HG02973 (cell line): ENCODE measurements around the gene CBFA2T2.

Experiments
- ATAC-seq: cut with Tn5 transposase; IDR thresholded peaks from one replicate; pipeline ENCODE4 v1.9.1; 2021; ENCODE audit warnings: moderate library complexity; ENCODE audit not compliant: unreplicated experiment

The CBFA2T2 gene

GRCh38 chr20:33660685-33661058 lies 170.8 kb downstream of the CBFA2T2 start:
- no peak for ATAC-seq

DNA sequence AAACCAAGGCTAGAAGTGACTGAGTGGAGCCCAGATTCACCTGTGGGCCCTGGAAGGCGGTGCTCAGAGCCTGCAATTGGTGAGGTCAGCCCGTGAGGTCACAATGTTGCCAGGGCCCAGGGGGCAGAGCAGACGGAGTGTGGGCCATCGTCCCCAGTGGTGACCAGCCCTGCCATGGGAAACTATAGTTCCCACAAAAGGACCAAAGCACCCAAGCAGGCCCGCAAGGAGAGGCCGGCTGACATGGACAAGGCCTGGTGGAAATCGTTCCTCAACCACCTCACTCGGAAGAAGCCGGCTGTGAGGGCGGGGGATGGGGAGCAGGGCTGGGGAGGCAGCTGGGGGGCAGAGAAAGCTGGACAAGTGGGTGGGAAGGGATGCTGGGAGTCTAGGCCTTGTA lies 172.3 kb downstream of the CBFA2T2 start, which contains the start of gene C20orf144:
C20orf144 (plus strand) TSS at position 156 of the 400 bp plus-strand sequence; CDS start at position 175, 19 bp downstream.
- no peak for ATAC-seq

DNA sequence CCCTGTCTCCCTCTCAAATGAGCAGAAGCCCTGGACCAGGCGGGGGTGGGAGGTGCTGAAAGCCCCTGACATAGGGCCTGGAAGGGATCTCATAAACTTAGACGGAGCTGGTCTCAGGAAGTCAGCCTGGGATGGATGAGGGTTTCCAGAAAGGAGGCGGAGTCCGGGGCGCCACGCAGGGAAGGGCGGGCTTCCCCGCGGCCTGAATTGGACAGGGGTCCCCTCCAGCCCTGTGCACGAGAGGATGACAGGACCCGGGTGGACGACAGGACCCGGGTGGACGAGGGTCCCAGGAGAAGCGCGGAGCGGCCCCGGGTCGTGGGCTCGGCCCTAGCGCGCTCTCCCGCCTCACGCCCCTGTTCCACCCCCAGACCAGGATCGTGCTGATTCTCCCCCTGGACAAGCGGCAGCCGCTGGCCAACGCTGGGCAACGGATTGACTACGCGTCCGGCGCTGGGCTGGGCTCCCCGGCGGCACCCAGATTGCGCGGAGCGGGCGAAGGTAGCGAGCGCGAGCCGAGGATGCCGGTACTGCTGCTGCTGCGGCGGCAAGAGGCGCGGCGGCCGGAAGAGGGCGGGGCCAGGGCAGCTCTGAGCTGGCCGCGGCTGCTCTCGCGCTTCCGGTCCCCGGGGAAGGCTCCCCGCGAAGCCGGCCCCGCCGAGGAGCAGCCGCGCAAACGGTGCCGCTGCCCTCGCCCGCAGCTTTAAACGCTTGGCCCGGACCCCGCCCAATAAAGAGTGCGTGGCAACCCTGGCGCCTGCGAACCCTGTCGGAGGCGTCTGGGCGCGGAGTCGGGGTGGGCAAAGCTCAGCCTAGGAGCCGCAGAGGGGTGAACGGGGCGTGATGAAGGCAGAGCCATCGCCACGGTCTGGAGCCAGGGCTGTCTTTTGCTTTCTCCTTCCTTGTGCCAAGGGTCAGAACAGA lies 173.5 kb downstream of the CBFA2T2 start:
- ATAC-seq, result peak; percentile 38

DNA sequence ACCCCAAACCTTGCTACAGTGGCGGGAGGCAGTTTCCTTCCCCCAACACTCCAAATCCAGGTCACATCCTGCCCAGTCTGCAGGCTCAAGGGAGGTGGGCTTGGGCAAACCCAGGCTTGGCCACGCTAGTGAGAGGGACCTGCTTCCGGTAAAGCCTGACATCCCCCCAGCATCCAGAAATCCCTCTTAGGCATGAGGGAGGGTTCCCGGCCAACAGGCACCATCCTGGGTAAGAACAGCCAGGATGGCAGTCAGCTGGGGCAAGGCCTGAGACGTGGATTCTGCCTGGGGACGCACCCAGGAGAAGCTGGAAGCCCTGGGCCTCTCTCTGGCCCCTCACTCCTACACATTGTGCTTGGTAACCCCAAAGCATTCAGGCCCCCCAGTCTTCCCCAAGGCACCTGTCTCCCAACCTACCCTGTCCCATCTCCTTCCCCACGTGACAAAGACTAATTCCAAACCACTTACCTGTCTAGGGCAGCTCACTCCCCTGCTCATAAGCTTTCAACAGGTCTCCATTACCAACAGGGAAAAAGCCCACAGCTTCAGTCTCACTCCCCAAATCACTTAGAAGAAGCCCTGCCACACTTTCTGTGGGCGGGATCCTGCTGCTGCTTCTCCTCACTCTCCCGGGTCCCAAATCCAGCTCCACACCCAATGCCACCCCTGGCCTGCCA lies 174.3 kb downstream of the CBFA2T2 start:
- ATAC-seq, result no peak

- ATAC-seq, result no peak
Observed at GRCh38 chr20:33664762-33665144, 174.9 kb downstream of the CBFA2T2 start.

DNA sequence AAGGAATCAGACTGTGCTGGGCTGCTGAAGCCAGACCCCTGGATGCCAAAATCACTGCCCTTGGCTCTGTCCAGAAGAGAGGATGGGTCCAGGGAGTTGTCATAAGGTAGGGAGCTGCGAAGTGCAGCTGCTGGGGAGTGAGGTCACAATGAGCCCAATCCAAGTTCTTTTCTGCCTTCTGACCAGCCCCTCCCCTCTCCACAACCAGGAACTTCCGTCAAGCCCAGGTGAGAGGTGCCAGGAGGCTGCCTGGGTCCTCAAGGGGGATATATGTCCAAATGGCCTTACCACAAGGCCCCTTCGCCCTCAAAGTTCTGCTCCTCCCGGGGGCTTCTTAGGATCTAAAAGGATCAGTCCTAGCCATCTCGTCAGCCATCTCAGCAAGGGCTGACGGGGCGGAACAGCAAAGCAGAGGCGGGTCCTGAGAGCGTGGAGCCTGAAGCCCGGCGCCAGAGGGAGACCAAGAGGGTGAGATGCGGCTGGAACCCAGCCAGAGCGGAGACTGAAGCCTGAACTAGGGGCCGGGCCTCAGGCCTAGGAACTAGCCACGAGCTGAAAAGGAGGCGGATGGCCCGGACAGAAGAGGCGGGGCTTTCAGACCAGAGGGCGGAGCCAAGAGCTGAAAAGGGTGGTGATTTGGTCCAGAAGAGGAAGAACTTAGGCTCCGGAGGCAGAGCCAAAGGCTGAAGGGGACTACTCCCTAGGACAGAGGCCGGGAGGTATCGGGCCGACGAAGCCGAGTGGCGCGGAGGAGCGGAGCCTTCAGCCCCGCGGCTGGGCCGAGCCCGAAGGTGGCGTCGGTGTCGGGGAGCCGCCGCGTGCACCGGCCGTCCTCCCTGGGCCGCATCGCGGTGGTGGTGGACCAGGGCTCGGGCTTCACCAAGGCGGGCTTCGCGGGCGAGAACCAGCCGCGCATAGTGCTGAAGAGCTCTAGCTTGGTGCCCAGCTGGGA lies 176.7 kb downstream of the CBFA2T2 start, which contains the start of gene ACTL10:
ACTL10 (plus strand) TSS at position 651 of the 952 bp plus-strand sequence. CDS start 555 bp downstream, outside the sequence.
- ATAC-seq, result peak; percentile 52

- peak; percentile 2 for ATAC-seq
Observed at GRCh38 chr20:33667245-33667675, 177.4 kb downstream of the CBFA2T2 start.

DNA sequence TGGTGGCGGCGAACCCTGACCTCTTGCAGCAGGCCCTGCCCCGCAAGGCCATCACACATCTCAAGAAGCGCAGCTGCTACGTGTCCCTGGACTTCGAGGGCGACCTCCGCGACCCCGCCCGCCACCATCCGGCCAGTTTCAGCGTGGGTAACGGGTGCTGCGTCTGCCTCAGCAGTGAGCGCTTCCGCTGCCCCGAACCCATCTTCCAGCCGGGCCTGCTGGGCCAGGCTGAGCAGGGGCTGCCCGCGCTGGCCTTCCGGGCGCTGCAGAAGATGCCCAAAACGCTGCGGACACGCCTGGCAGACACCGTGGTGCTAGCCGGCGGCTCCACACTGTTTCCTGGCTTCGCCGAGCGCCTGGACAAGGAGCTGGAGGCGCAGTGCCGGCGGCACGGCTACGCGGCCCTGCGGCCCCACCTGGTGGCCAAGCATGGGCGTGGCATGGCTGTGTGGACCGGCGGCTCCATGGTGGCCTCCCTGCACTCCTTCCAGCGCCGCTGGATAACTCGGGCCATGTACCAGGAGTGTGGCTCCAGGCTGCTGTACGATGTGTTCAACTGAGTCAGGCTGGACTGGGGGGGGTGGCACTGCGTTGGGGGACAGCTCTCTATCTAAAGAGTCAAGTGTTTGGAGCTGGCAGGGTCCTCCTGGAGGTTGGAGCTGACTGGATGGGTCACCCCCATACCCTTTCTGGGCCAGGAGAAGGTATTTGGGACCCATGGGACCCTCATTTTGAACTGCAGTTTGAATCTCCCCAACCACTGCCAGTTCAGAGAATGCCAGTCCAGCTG lies 178.0 kb downstream of the CBFA2T2 start:
- no peak for ATAC-seq

GRCh38 chr20:33668466-33669155 lies 178.7 kb downstream of the CBFA2T2 start:
- ATAC-seq, result no peak

DNA sequence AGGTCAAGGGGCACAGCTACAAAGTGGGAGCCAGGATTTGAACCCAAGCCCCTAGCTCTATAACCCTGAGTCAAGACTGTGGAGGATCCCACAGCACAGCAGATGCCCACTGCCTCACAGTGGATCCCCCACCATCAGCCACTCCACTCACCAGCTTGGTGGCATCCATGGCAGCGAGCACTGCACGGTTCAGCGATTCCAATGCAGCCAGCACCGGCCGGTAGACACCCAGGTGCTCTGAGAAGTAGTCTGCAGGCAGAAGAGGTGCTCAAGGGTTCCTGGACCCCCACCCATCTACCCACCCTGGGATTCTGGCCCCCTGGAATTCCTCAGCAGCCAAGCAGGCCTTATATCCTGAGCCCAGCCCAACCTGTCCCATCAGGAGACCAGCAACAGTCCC lies 179.3 kb downstream of the CBFA2T2 start:
- ATAC-seq, result no peak

DNA sequence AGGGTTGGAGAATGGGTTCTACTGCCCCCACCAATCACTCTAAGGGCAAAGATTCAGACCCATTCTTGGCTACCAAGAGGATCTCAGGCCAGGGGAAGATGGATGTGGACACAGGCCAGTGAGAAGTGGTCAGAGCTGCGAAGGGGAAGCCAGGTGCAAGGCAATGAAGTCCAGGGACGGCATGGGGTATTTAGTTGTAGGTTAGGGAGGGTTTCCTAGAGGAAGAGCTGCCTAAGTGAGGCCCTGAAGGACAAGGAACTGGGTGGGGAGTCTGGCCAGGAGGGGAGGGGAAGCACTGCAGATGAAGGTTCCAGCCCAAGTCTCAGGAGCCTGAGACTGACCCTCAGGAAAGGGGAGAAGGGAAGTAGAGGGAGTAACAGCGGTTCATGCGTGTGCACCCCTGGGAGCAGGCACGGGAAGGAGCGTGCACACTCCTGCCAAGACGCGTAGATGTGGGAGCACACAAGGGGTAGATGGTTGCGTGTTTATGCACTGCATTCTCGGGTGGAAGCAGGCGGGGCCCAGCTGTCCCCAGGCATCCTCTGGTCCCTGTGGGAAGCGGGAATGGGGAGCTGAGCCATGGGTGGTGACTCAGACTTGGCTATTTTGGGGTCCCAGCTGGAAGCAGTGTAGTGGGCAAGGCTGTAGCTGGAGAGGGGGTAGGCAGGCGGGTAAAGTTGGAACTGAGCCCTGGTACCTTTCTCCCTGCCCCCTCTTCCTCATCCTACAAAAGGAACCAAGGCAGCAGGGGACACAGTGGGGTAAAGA lies 180.2 kb downstream of the CBFA2T2 start:
- no peak for ATAC-seq

DNA sequence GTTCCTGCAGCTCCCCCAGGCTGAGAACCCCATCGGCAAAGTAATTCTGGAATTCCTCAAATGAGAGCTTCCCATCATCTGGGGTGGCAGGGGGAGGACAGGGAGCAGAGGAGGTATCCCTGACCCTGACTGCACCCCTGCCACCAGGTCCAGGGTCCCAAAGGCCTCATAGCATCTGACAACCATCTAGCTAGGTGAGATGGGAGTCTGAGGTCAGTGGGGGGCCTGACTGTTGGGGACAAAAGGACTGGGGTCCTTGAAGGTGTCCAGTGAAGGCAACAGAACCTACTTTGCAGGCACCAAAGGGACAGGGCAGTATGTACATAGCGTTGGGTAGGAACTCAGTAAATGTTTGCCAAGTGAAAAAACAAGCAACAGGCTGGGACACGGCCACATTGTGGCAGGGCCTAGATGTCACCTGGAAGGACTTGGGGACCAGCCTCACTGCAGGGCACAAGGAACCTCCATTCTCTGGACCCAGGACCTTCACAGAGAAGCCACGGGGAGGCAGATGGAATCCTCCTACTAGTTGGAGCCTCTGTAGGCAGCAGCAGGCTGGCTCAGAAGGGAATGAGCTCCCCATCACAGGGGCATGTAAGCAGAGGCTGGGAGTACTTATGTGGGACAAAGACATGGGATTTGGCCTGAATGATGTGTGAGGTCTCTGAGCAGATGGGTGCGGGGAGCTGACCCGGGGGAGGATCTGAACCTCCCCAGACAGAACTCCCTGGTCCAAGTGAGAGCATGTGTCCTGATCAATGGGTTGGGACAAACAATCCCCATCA lies 181.0 kb downstream of the CBFA2T2 start:
- ATAC-seq, result no peak

GRCh38 chr20:33671573-33672288 lies 181.8 kb downstream of the CBFA2T2 start:
- ATAC-seq, result no peak

DNA sequence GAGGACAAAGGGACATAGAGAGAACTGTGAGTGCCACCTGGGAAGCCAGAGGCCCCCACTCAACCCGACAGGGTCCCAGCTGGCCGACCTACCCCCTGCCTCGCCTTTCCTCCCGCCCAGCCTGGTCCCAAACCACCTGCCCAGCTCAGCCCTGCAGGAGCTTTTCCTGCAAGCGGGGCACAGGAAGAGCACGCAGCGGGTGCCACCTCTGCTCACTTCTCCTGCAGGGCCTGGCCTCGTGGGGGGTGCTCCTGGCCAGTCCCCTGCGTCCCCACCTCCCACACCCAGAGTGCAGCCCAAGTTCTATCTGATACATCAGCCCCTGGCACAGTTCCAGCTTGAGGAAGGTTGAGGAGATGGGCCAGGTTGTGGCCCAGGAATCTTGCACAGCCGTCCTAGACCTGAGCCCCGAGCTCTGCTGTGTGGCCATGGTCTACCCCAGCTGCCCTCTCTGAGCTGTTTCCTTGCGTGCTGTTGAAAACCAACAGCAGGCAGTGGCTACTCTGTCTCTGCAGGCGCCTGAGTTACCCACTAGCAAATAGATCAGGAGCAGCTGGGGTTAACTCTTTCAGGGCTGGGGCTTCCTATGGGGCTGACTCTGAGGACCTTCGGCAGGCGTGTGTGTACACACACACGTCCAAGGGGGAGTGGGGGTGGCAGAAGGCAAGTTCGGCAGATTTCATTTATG lies 182.7 kb downstream of the CBFA2T2 start:
- no peak for ATAC-seq

DNA sequence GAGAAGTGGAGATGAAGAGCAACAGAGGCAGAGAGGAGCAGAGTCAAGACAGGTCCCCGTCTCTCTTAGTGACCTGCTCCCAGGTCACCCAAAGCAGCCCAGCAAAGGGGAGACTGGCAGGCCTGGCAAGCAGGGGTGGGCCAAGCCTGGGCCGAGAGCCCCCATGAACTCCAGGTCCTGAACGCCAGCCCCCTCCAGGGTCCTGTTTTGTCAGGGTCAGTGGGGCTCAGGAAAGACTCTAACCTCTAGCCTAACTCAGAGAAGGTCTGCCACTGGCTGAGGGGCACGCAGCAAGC lies 183.2 kb downstream of the CBFA2T2 start:
- ATAC-seq, result no peak

DNA sequence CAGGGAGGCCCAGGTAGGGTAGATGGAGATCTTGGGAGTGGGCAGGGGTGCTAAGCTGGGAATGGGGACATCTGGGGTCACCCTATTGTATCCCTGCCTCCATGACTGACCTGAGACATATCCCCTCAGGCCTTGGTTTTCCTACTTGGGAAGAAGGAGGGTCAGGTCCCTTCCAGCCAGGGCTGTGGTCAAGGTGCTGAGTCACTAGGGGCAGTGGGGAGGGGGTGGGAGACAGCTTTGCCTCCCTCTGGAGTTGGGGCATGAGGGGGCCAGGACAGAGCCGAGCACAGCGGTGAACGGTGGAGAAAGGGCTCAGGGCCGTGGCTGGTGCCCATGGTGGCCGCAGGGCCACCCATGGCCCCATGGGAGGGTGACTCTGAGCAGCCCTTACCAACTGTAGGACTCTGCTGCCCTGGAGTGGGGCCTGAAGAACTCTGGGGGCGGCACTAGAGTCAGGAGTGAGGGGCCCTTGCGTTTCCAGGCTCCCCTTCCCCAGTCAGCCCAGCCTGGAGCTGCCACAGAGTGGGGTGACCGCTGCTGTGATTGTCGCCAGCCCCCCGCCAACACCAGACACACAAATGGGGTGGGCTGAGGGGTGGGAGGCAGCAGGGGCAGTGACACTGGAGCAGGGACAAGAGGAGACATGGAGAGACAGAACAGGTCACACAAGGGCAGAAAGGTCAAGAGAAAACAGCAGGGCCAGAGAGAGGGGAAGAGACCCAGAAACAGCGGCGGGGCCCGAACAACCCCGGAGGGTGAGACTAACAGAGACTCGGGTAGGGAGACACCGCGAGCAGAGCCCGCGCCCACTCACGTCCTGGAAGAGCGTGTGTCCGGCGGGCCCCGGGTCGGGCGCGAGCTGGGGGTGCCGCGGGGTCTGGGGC lies 183.8 kb downstream of the CBFA2T2 start:
- ATAC-seq, result no peak
